Karpas-422 (cell line): ENCODE data around the gene LRRC23. TPM values are rescaled to one million over a fixed set of nuclear protein-coding genes. Genes with fewer than 3 reads are reported as not detected.
"Not testable (repeated sequence)": the region's sequence is repeated elsewhere in the genome, so short reads cannot be mapped to it uniquely, and the experiment has no call there.

Source experiments
- DNase-seq: peaks from one replicate; pipeline ENCODE4 v3.0.0-alpha.2; 2015
- H2AFZ ChIP-seq: fragments of 200-600 bp; sonication (generic); 2 replicates; pipeline ENCODE4 v1.6.1; 2014; ENCODE audit warnings: antibody characterized with exemption, low read length, mixed read lengths
- H3K27ac ChIP-seq: fragments of 200-600 bp; sonication (generic); 2 replicates; pipeline ENCODE4 v1.5.1; 2014; ENCODE audit warnings: mild to moderate bottlenecking, low read length, moderate library complexity
- H3K27me3 ChIP-seq: fragments of 200-600 bp; sonication (generic); 2 replicates; pipeline ENCODE4 v1.6.1; 2014; ENCODE audit warnings: low read length, mixed read lengths
- H3K36me3 ChIP-seq: fragments of 200-600 bp; sonication (generic); 2 replicates; pipeline ENCODE4 v1.6.1; 2014; ENCODE audit warnings: low read length, mixed read lengths; ENCODE audit not compliant: insufficient read depth
- H3K4me1 ChIP-seq: fragments of 200-600 bp; sonication (generic); 2 replicates; pipeline ENCODE4 v1.6.1; 2014; ENCODE audit warnings: mild to moderate bottlenecking, low read length, mixed read lengths
- H3K4me2 ChIP-seq: fragments of 200-600 bp; sonication (generic); 2 replicates; pipeline ENCODE4 v1.6.1; 2014; ENCODE audit warnings: low read length, low read depth, mild to moderate bottlenecking; ENCODE audit not compliant: poor library complexity, severe bottlenecking
- H3K4me3 ChIP-seq: fragments of 200-600 bp; sonication (generic); 2 replicates; pipeline ENCODE4 v1.5.1; 2014; ENCODE audit warnings: mild to moderate bottlenecking, antibody characterized with exemption, low read length, mixed read lengths
- H3K79me2 ChIP-seq: fragments of 200-600 bp; sonication (generic); 2 replicates; pipeline ENCODE4 v1.6.1; 2014; ENCODE audit warnings: mild to moderate bottlenecking, low read length, mixed read lengths
- H3K9ac ChIP-seq: fragments of 200-600 bp; sonication (generic); 2 replicates; pipeline ENCODE4 v1.6.0; 2014; ENCODE audit warnings: low read length
- H3K9me2 ChIP-seq: fragments of 200-600 bp; sonication (generic), shearing (Covaris generic); replicated peaks from 2 replicates; pipeline ENCODE4 v1.6.0; 2014; ENCODE audit warnings: mild to moderate bottlenecking, low read length, moderate library complexity; ENCODE audit not compliant: insufficient read depth
- H3K9me3 ChIP-seq: fragments of 300-700, 200-600 bp; sonication (generic); 2 replicates; pipeline ENCODE4 v1.6.1; 2014; ENCODE audit warnings: low read length, mixed read lengths
- H4K20me1 ChIP-seq: fragments of 200-600 bp; sonication (generic); 2 replicates; pipeline ENCODE4 v1.6.1; 2014; ENCODE audit warnings: mild to moderate bottlenecking, antibody characterized with exemption, low read length, low read depth; ENCODE audit not compliant: insufficient read depth
- total RNA-seq: library from RNA; depleted of rRNA; stranded (reverse); fragments of >200 nt; shearing (Covaris generic); gene quantifications from 2 replicates; pipeline ENCODE4 v1.2.3, GENCODE V29; 2014; ENCODE audit warnings: low replicate concordance

Gene LRRC23
- total RNA-seq, 1 experiment from 2014 or later = 9.7 TPM

GRCh38 chr12:6865307-6865706 is 39.3 kb upstream of the LRRC23 start:
- peaks cover 30% of the 10 kb centered on the region for H3K4me1 ChIP-seq
- H3K9me3 ChIP-seq, H3K9ac ChIP-seq, H3K27me3 ChIP-seq, H3K4me2 ChIP-seq, H2AFZ ChIP-seq, H3K9me2 ChIP-seq, H3K4me3 ChIP-seq, H3K27ac ChIP-seq, DNase-seq: not testable (repeated sequence)
- H3K79me2 ChIP-seq = peaks cover 22% of the 10 kb centered on the region
- H3K36me3 ChIP-seq = peaks cover 44% of the 10 kb centered on the region
- H4K20me1 ChIP-seq = peaks cover 27% of the 10 kb centered on the region

- H3K9me3 ChIP-seq = no peaks in the 10 kb centered on the region
Measured at GRCh38 chr12:6866163-6866919, 38.3 kb upstream of the LRRC23 start.

GRCh38 chr12:6866920-6867412 is 37.7 kb upstream of the LRRC23 start:
- Histone ChIP-seq H3K4me2 (peak overlapping the region; percentile 100), H3K9me2 (no peaks in the 10 kb centered on the region), H3K27me3 (no peaks in the 10 kb centered on the region), H2AFZ (no peak overlapping the region), H4K20me1 (peaks cover 30% of the 10 kb centered on the region), H3K4me3 (peak overlapping the region; percentile 90), H3K27ac (peak overlapping the region; percentile 98), H3K36me3 (peaks cover 44% of the 10 kb centered on the region), H3K4me1 (peaks cover 47% of the 10 kb centered on the region), H3K9ac (peak overlapping the region; percentile 100), H3K9me3 (no peaks in the 10 kb centered on the region), H3K79me2 (peaks cover 22% of the 10 kb centered on the region)
- no peak for DNase-seq

More at GRCh38 chr12:6866163-6866919, 38.3 kb upstream of the LRRC23 start:
- H3K4me2 ChIP-seq = peak overlapping the region; percentile 100
- peaks cover 22% of the 10 kb centered on the region for H3K79me2 ChIP-seq
- peak overlapping the region; percentile 100 for H3K9ac ChIP-seq
- DNase-seq = no peak
- H3K9me2 ChIP-seq = no peaks in the 10 kb centered on the region
- no peaks in the 10 kb centered on the region for H3K27me3 ChIP-seq
- no peak overlapping the region for H2AFZ ChIP-seq
- peaks cover 40% of the 10 kb centered on the region for H3K4me1 ChIP-seq
- peak overlapping the region; percentile 90; the same call in 1 of the 2 replicates for H3K4me3 ChIP-seq
- H4K20me1 ChIP-seq = peaks cover 27% of the 10 kb centered on the region
- H3K27ac ChIP-seq = peak overlapping the region; percentile 98
- H3K36me3 ChIP-seq = peaks cover 50% of the 10 kb centered on the region

- no peaks in the 10 kb centered on the region for H3K27me3 ChIP-seq
- H3K4me3 ChIP-seq = peak within 1 kb of the TSS; percentile 90
- peak within 1 kb of the TSS; percentile 100 for H3K4me2 ChIP-seq
- peak within 1 kb of the TSS; percentile 98 for H3K27ac ChIP-seq
- no peaks in the 10 kb centered on the region for H3K9me3 ChIP-seq
- peaks cover 34% of the 10 kb centered on the region for H4K20me1 ChIP-seq
- no peaks in the 10 kb centered on the region for H3K9me2 ChIP-seq
- H3K79me2 ChIP-seq = peaks cover 22% of the 10 kb centered on the region
- peak; percentile 93 for DNase-seq
- peak within 1 kb of the TSS; percentile 100 for H3K9ac ChIP-seq
- H3K36me3 ChIP-seq = peaks cover 43% of the 10 kb centered on the region
- H3K4me1 ChIP-seq = peaks cover 53% of the 10 kb centered on the region
- H2AFZ ChIP-seq = no peak within 1 kb of the TSS
Measured at GRCh38 chr12:6867413-6868210, 37.0 kb upstream of the LRRC23 start, which contains the start of gene TPI1. TSS of gene TPI1 (plus strand) at chr12:6867531. CDS start at chr12:6867567, 36 bp downstream.

GRCh38 chr12:6868211-6869048 is 36.2 kb upstream of the LRRC23 start:
- peak overlapping the region; percentile 98 for H3K27ac ChIP-seq
- peaks cover 59% of the 10 kb centered on the region for H3K4me1 ChIP-seq
- H3K79me2 ChIP-seq = peaks cover 22% of the 10 kb centered on the region

GRCh38 chr12:6869049-6870021 is 35.3 kb upstream of the LRRC23 start:
- peak overlapping the region; percentile 100 for H3K9ac ChIP-seq
- peak overlapping the region; percentile 98 for H3K27ac ChIP-seq
- peaks cover 63% of the 10 kb centered on the region for H3K4me1 ChIP-seq

More at GRCh38 chr12:6868211-6869048, 36.2 kb upstream of the LRRC23 start:
- Histone ChIP-seq H3K9me2 (no peaks in the 10 kb centered on the region), H3K9ac (peak overlapping the region; percentile 100), H4K20me1 (peaks cover 38% of the 10 kb centered on the region), H3K36me3 (peaks cover 37% of the 10 kb centered on the region), H3K4me2 (peak overlapping the region; percentile 100), H3K9me3 (no peaks in the 10 kb centered on the region), H3K27me3 (no peaks in the 10 kb centered on the region), H3K4me3 (peak overlapping the region; percentile 90), H2AFZ (no peak overlapping the region)
- DNase-seq = peak; percentile 55

GRCh38 chr12:6870304-6870703 is 34.3 kb upstream of the LRRC23 start:
- not testable (repeated sequence) for DNase-seq, H3K9me2 ChIP-seq, H3K27me3 ChIP-seq, H2AFZ ChIP-seq, H3K9me3 ChIP-seq
- Histone ChIP-seq H3K4me3 (peak overlapping the region; percentile 90; the same call in 1 of the 2 replicates), H4K20me1 (peaks cover 38% of the 10 kb centered on the region), H3K4me1 (peaks cover 63% of the 10 kb centered on the region), H3K79me2 (peaks cover 27% of the 10 kb centered on the region), H3K9ac (peak overlapping the region; percentile 100), H3K36me3 (peaks cover 46% of the 10 kb centered on the region), H3K27ac (peak overlapping the region; percentile 57; the same call in 1 of the 2 replicates), H3K4me2 (peak overlapping the region; percentile 100)

More at GRCh38 chr12:6869049-6870021, 35.3 kb upstream of the LRRC23 start:
- peaks cover 43% of the 10 kb centered on the region for H3K36me3 ChIP-seq
- peak overlapping the region; percentile 100 for H3K4me2 ChIP-seq
- H3K27me3 ChIP-seq = no peaks in the 10 kb centered on the region
- peak overlapping the region; percentile 90 for H3K4me3 ChIP-seq
- DNase-seq = peak; percentile 93
- H3K9me3 ChIP-seq = no peaks in the 10 kb centered on the region
- no peaks in the 10 kb centered on the region for H3K9me2 ChIP-seq
- H3K79me2 ChIP-seq = peaks cover 27% of the 10 kb centered on the region
- H2AFZ ChIP-seq = no peak overlapping the region
- peaks cover 38% of the 10 kb centered on the region for H4K20me1 ChIP-seq
